ENCODE data around the gene PREX1.

PREX1 gene

GRCh38 chr20:48597521-48598302, 230.1 kb downstream of the PREX1 start:
- H3K18ac ChIP-seq (ENCODE audit: low read length): peak overlapping the region; percentile 58
- no peak overlapping the region for H3K23ac ChIP-seq (ENCODE audit: low read depth, low read length, poor library complexity)
- H3K4me3 ChIP-seq (ENCODE audit: low read length in 2 of 2): no peak overlapping the region
- H4K91ac ChIP-seq (ENCODE audit: low read depth, low read length, poor library complexity): no peak overlapping the region
- H2BK15ac ChIP-seq (ENCODE audit: low read length): no peak overlapping the region
- H3K4me2 ChIP-seq (ENCODE audit: insufficient read depth, low read length, poor library complexity, severe bottlenecking): no peak overlapping the region
- H3K27ac ChIP-seq (replicated peaks; ENCODE audit: low read length): no peak overlapping the region
- WGBS, 2 donors (ENCODE audit: extremely low coverage in 2 of 2, insufficient read length in 2 of 2, insufficient replicate concordance in 1 of 2): no CpG with 5 or more reads among the region's 12 CpGs
- no peaks in the 10 kb centered on the region for H3K36me3 ChIP-seq (replicated peaks in 1 of 2; ENCODE audit: control insufficient read depth in 2 of 2, insufficient read depth in 2 of 2, low read length in 2 of 2)
- H3K4me1 ChIP-seq (ENCODE audit: control insufficient read depth in 2 of 2, insufficient read depth in 1 of 2, low read depth in 1 of 2, low read length in 2 of 2): no peaks in the 10 kb centered on the region
- H2BK12ac ChIP-seq (ENCODE audit: low read length): no peak overlapping the region
- H3K27me3 ChIP-seq (ENCODE audit: control insufficient read depth in 3 of 3, insufficient read depth in 3 of 3, low read depth in 1 of 3, low read length in 3 of 3): peaks cover 0 to 15% (median 2%) of the 10 kb centered on the region in 3 experiments
- peaks cover 0 to 2% of the 10 kb centered on the region in 2 donors for H3K9me3 ChIP-seq (replicated peaks in 1 of 2; ENCODE audit: control insufficient read depth in 2 of 2, insufficient read depth in 1 of 2, low read depth in 1 of 2, low read length in 2 of 2)
- no peak overlapping the region for H2AK5ac ChIP-seq (ENCODE audit: low read depth, low read length)
- no peak overlapping the region for H2BK120ac ChIP-seq (ENCODE audit: low read depth, low read length)
- H3K79me1 ChIP-seq (ENCODE audit: low read depth, low read length): no peaks in the 10 kb centered on the region
- H3K9ac ChIP-seq (ENCODE audit: low read depth, low read length, poor library complexity): no peak overlapping the region
- H2BK5ac ChIP-seq (ENCODE audit: low read length): no peak overlapping the region
- DNase-seq (ENCODE audit: low spot score): no peak
- H3K14ac ChIP-seq (ENCODE audit: low read length): peak overlapping the region; percentile 77
- H3K4ac ChIP-seq (ENCODE audit: low read length): no peak overlapping the region
- no peak overlapping the region for H2AFZ ChIP-seq (ENCODE audit: low read length)
- no peak overlapping the region for H4K8ac ChIP-seq (ENCODE audit: low read depth, low read length)

- Histone ChIP-seq H3K14ac (ENCODE audit: low read length) (no peak overlapping the region), H4K8ac (ENCODE audit: low read depth, low read length) (no peak overlapping the region), H3K27me3 (ENCODE audit: control insufficient read depth in 3 of 3, insufficient read depth in 3 of 3, low read depth in 1 of 3, low read length in 3 of 3) (peaks cover 0 to 7% (median 2%) of the 10 kb centered on the region in 3 experiments), H3K4me2 (ENCODE audit: insufficient read depth, low read length, poor library complexity, severe bottlenecking) (no peak overlapping the region), H2BK120ac (ENCODE audit: low read depth, low read length) (no peak overlapping the region), H3K9me3 (replicated peaks in 1 of 2; ENCODE audit: control insufficient read depth in 2 of 2, insufficient read depth in 1 of 2, low read depth in 1 of 2, low read length in 2 of 2) (no peaks in the 10 kb centered on the region), H3K4ac (ENCODE audit: low read length) (no peak overlapping the region), H3K23ac (ENCODE audit: low read depth, low read length, poor library complexity) (no peak overlapping the region), H3K27ac (replicated peaks; ENCODE audit: low read length) (no peak overlapping the region), H3K4me1 (ENCODE audit: control insufficient read depth in 2 of 2, insufficient read depth in 1 of 2, low read depth in 1 of 2, low read length in 2 of 2) (no peaks in the 10 kb centered on the region), H3K18ac (ENCODE audit: low read length) (no peak overlapping the region), H3K79me1 (ENCODE audit: low read depth, low read length) (no peaks in the 10 kb centered on the region), H2AK5ac (ENCODE audit: low read depth, low read length) (no peak overlapping the region), H2AFZ (ENCODE audit: low read length) (no peak overlapping the region), H4K91ac (ENCODE audit: low read depth, low read length, poor library complexity) (no peak overlapping the region), H3K4me3 (ENCODE audit: low read length in 2 of 2) (no peak overlapping the region), H3K36me3 (replicated peaks in 1 of 2; ENCODE audit: control insufficient read depth in 2 of 2, insufficient read depth in 2 of 2, low read length in 2 of 2) (no peaks in the 10 kb centered on the region), H2BK12ac (ENCODE audit: low read length) (no peak overlapping the region), H3K9ac (ENCODE audit: low read depth, low read length, poor library complexity) (no peak overlapping the region), H2BK15ac (ENCODE audit: low read length) (no peak overlapping the region), H2BK5ac (ENCODE audit: low read length) (no peak overlapping the region)
- DNase-seq (ENCODE audit: low spot score): no peak
- WGBS, 2 donors (ENCODE audit: extremely low coverage in 2 of 2, insufficient read length in 2 of 2, insufficient replicate concordance in 1 of 2): no CpG with 5 or more reads among the region's 4 CpGs
These were observed 231.4 kb downstream of the PREX1 start for GRCh38 chr20:48596334-48596898.

GRCh38 chr20:48595495-48596333, 232.1 kb downstream of the PREX1 start:
- Histone ChIP-seq H3K27ac (replicated peaks; ENCODE audit: low read length) (no peak overlapping the region), H2BK5ac (ENCODE audit: low read length) (no peak overlapping the region), H2BK120ac (ENCODE audit: low read depth, low read length) (no peak overlapping the region), H2BK12ac (ENCODE audit: low read length) (no peak overlapping the region), H4K8ac (ENCODE audit: low read depth, low read length) (no peak overlapping the region), H4K91ac (ENCODE audit: low read depth, low read length, poor library complexity) (no peak overlapping the region), H3K14ac (ENCODE audit: low read length) (no peak overlapping the region), H3K4me3 (ENCODE audit: low read length in 2 of 2) (no peak overlapping the region), H3K27me3 (ENCODE audit: control insufficient read depth in 3 of 3, insufficient read depth in 3 of 3, low read depth in 1 of 3, low read length in 3 of 3) (peaks cover 0 to 3% (median 0%) of the 10 kb centered on the region in 3 experiments), H3K4ac (ENCODE audit: low read length) (no peak overlapping the region), H2AFZ (ENCODE audit: low read length) (no peak overlapping the region), H3K23ac (ENCODE audit: low read depth, low read length, poor library complexity) (no peak overlapping the region), H2BK15ac (ENCODE audit: low read length) (no peak overlapping the region), H3K18ac (ENCODE audit: low read length) (no peak overlapping the region), H3K4me2 (ENCODE audit: insufficient read depth, low read length, poor library complexity, severe bottlenecking) (no peak overlapping the region), H3K36me3 (replicated peaks in 1 of 2; ENCODE audit: control insufficient read depth in 2 of 2, insufficient read depth in 2 of 2, low read length in 2 of 2) (no peaks in the 10 kb centered on the region), H3K9ac (ENCODE audit: low read depth, low read length, poor library complexity) (no peak overlapping the region), H3K4me1 (ENCODE audit: control insufficient read depth in 2 of 2, insufficient read depth in 1 of 2, low read depth in 1 of 2, low read length in 2 of 2) (no peaks in the 10 kb centered on the region), H2AK5ac (ENCODE audit: low read depth, low read length) (no peak overlapping the region), H3K9me3 (replicated peaks in 1 of 2; ENCODE audit: control insufficient read depth in 2 of 2, insufficient read depth in 1 of 2, low read depth in 1 of 2, low read length in 2 of 2) (no peaks in the 10 kb centered on the region), H3K79me1 (ENCODE audit: low read depth, low read length) (no peaks in the 10 kb centered on the region)
- DNase-seq (ENCODE audit: low spot score): no peak
- no CpG with 5 or more reads among the region's 10 CpGs for WGBS, 2 donors (ENCODE audit: extremely low coverage in 2 of 2, insufficient read length in 2 of 2, insufficient replicate concordance in 1 of 2)

- H2AK5ac ChIP-seq (ENCODE audit: low read depth, low read length): no peak overlapping the region
- no peak overlapping the region for H3K18ac ChIP-seq (ENCODE audit: low read length)
- peaks cover 0 to 3% (median 0%) of the 10 kb centered on the region in 3 experiments for H3K27me3 ChIP-seq (ENCODE audit: control insufficient read depth in 3 of 3, insufficient read depth in 3 of 3, low read depth in 1 of 3, low read length in 3 of 3)
- no peak overlapping the region for H2AFZ ChIP-seq (ENCODE audit: low read length)
- H3K9me3 ChIP-seq (replicated peaks in 1 of 2; ENCODE audit: control insufficient read depth in 2 of 2, insufficient read depth in 1 of 2, low read depth in 1 of 2, low read length in 2 of 2): no peaks in the 10 kb centered on the region
- no peak overlapping the region for H2BK5ac ChIP-seq (ENCODE audit: low read length)
- no peak overlapping the region for H3K4me3 ChIP-seq (ENCODE audit: low read length in 2 of 2)
- H4K8ac ChIP-seq (ENCODE audit: low read depth, low read length): no peak overlapping the region
- H3K4ac ChIP-seq (ENCODE audit: low read length): no peak overlapping the region
- no CpG with 5 or more reads among the region's 3 CpGs for WGBS, 2 donors (ENCODE audit: extremely low coverage in 2 of 2, insufficient read length in 2 of 2, insufficient replicate concordance in 1 of 2)
- H2BK15ac ChIP-seq (ENCODE audit: low read length): no peak overlapping the region
- H3K14ac ChIP-seq (ENCODE audit: low read length): no peak overlapping the region
- H2BK120ac ChIP-seq (ENCODE audit: low read depth, low read length): no peak overlapping the region
- no peaks in the 10 kb centered on the region for H3K36me3 ChIP-seq (replicated peaks in 1 of 2; ENCODE audit: control insufficient read depth in 2 of 2, insufficient read depth in 2 of 2, low read length in 2 of 2)
- H3K4me2 ChIP-seq (ENCODE audit: insufficient read depth, low read length, poor library complexity, severe bottlenecking): no peak overlapping the region
- H3K79me1 ChIP-seq (ENCODE audit: low read depth, low read length): no peaks in the 10 kb centered on the region
- H3K9ac ChIP-seq (ENCODE audit: low read depth, low read length, poor library complexity): no peak overlapping the region
- no peaks in the 10 kb centered on the region for H3K4me1 ChIP-seq (ENCODE audit: control insufficient read depth in 2 of 2, insufficient read depth in 1 of 2, low read depth in 1 of 2, low read length in 2 of 2)
- no peak overlapping the region for H3K27ac ChIP-seq (replicated peaks; ENCODE audit: low read length)
- no peak for DNase-seq (ENCODE audit: low spot score)
- no peak overlapping the region for H2BK12ac ChIP-seq (ENCODE audit: low read length)
- H3K23ac ChIP-seq (ENCODE audit: low read depth, low read length, poor library complexity): no peak overlapping the region
- H4K91ac ChIP-seq (ENCODE audit: low read depth, low read length, poor library complexity): no peak overlapping the region
These were observed 233.3 kb downstream of the PREX1 start for GRCh38 chr20:48594533-48594932.
